ENCODE data around the gene PDZD8.

DNA sequence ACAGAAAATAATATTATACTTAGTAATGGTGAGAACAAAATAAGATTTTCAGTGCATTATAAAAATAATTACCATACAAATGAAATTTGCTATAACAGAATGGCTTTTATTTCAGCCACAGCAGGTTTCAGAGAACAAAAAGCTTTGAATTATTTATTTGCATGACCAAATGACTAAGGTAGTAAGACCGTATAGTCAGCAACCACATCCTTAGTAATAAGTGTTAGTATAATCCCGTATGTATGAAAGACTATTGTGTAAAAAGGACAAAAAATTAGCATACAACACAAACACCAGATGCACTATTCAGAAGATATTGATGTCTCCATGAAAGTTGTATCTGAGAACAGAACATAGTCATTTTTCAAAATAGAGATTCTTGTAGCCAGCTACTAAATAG, 12.2 kb downstream of the PDZD8 start:
- TF ChIP-seq, protein P1, sequence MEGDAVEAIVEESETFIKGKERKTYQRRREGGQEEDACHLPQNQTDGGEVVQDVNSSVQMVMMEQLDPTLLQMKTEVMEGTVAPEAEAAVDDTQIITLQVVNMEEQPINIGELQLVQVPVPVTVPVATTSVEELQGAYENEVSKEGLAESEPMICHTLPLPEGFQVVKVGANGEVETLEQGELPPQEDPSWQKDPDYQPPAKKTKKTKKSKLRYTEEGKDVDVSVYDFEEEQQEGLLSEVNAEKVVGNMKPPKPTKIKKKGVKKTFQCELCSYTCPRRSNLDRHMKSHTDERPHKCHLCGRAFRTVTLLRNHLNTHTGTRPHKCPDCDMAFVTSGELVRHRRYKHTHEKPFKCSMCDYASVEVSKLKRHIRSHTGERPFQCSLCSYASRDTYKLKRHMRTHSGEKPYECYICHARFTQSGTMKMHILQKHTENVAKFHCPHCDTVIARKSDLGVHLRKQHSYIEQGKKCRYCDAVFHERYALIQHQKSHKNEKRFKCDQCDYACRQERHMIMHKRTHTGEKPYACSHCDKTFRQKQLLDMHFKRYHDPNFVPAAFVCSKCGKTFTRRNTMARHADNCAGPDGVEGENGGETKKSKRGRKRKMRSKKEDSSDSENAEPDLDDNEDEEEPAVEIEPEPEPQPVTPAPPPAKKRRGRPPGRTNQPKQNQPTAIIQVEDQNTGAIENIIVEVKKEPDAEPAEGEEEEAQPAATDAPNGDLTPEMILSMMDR (IDR thresholded peaks at IDR 0.05; ENCODE audit: insufficient read depth, low read depth, low read length): no peak
- no peak for TF ChIP-seq EZH2 (IDR thresholded peaks at IDR 0.05; ENCODE audit: insufficient read depth, low read length)
